HTERT RPE-1 (cell line): ENCODE results near the gene OCA2.
"Not testable (repeated sequence)": the region's sequence is repeated elsewhere in the genome, so short reads cannot be mapped to it uniquely, and the experiment has no call there.

ENCODE experiments used
- in situ Hi-C: fragments of 300-500 bp; cut with MboI; formaldehyde crosslinking; loops from 4 replicates; pipeline ENCODE4 v1.14.3; 2020; ENCODE audit warnings: low sequenced_read_pairs

OCA2 gene

DNA sequence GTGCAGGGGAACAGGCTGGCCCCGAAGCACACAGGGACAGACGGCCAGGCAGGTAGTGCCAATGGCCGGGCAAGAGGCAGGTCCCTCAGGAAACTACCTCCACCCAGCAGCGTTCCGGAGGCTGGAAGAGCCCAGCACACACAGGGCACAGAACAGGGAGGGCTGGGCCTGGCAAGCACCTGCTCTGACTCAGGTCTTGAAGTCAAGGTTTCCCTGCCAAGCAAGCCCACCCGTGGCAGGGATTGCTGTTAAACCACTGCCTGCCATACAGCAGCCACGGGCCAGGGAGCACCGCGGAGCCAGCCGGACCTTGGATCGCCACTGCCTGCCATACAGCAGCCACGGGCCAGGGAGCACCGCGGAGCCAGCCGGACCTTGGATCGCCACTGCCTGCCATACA, 22.5 kb upstream of the OCA2 start:
- in situ Hi-C loops = not testable (repeated sequence)

- in situ Hi-C loops = no loop called here
Observed at GRCh38 chr15:28120359-28120640, 21.2 kb upstream of the OCA2 start.

DNA sequence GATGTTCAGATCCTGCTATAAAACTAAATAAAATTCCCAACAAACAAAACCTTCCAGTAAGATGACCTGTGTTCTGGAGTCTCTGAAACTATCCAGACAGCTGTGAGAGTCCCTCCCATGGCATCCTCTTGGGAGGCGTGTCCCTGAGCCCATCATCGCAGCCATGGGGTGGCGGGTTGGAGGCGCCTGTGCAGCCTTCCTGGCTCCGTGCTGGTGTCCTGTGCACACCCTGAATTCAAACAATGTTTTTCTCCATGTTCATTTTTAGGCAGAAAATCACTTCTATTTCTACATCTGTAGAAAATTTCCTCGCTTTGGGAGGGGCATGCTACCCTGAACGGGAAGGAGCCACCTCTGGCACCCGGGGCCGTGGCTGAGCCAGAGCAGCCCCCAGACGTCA, 19.4 kb upstream of the OCA2 start:
- in situ Hi-C loops = no loop called here

GRCh38 chr15:28118083-28118482, 19.0 kb upstream of the OCA2 start:
- in situ Hi-C loops = no loop called here

DNA sequence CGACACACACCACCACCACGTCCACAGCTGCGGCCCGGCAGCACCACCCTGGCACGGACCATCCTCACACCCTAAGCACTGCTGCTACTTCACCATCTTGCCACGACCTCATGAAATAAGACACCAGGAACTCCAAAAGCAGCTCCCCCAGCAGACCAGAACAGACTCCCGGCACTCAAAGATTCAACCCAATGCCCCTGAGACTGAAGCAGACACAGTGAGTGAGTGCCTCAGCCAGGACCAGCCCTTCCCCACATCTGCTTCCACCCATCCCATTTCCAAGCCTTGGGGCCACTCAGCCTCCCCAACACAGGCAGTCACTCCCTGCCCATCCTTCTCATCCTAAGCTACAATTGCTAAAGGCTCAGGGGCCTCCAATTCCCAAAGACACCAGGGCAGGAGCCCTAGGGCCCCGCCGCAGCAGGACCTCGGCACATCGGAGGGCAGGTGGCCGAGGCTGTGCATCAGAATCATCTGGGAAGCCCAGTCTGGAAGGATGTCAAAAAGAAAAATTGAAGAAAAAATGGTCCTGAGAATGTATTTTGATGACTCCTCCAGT, 18.4 kb upstream of the OCA2 start:
- in situ Hi-C loops = no loop called here

- in situ Hi-C loops = no loop called here
Observed at GRCh38 chr15:28116521-28117431, 17.7 kb upstream of the OCA2 start.

DNA sequence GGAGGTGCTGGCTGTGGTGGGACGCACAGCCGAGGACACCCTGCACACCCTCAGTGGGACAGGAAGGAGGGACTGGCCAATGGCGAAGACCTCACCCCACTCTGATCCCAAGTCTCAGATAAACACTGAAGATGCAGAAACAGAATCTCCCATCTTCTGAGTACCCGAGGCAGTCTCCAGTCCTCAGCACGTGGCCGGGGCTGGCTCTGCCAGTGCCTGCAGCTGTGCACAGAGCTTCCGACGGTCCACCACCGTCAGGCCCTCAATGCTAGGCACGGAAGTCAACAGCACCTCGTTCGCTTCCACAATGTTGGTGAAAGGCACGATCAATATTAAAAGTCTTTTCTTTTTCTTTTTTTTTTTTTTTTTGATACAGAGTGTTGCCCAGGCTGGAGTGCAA, 16.8 kb upstream of the OCA2 start:
- in situ Hi-C loops = no loop called here

DNA sequence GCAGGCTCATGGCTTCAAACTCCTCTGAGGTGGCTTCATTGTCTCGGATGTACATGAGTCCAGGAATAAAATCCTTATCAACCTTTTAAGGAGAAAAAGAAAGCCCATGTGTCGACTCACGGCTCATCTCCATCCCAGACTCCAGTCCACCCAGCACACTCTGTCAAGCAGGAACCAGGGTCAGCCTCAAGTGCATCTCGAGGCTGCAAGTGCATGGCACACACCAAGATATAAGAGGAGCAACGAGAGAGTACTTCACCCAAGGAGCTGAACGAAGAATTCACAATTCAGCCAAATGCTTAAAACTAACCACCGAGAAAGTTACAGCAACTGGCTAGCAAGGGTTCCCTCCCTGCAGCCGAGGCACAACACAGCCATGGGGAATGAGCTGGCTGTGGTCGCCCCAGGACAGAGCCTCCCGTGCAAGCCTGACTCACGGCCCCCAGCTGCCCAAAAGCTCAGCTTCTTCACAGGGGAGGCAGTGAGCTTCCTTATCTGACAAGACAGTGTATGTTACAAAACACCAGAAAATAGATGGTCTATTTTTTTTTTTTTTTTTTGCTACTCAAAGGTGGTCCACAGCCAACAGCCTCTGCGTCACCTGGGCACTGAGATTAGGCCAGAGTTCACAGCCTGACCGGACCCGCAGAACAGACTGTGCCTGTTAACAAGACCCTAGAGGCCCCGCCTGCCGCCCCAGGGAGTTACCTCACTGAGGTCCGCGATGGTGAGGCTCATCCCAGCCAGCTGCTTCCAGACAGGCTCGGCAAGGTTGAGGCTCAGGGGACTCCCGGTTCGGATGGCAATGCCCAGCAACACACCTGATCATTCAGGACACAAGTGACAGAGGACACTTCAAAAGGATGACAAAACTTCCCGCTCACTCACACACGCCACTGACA, 15.9 kb upstream of the OCA2 start:
- in situ Hi-C loops = no loop called here

DNA sequence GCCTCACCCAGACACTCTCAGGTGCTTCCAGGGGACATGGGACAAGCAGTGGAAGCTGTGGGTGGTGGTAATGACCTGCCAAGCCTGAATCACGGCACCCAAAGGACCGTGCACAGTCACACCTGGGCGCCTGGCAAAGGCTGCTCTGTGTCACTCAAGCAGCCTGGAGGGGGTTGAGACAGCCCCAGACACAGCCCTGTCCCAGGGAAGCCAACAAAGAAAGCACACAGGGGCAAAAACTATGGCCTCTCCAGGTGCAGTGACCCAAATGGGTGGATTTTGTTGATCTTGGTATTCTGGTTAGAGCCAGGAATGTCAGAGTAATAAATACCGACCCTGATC, 15.0 kb upstream of the OCA2 start:
- in situ Hi-C loops = no loop called here

- in situ Hi-C loops = no loop called here
Observed at GRCh38 chr15:28113394-28114113, 14.4 kb upstream of the OCA2 start.

GRCh38 chr15:28112962-28113361, 13.8 kb upstream of the OCA2 start:
- in situ Hi-C loops = no loop called here

GRCh38 chr15:28112101-28112760, 13.1 kb upstream of the OCA2 start:
- in situ Hi-C loops = no loop called here

DNA sequence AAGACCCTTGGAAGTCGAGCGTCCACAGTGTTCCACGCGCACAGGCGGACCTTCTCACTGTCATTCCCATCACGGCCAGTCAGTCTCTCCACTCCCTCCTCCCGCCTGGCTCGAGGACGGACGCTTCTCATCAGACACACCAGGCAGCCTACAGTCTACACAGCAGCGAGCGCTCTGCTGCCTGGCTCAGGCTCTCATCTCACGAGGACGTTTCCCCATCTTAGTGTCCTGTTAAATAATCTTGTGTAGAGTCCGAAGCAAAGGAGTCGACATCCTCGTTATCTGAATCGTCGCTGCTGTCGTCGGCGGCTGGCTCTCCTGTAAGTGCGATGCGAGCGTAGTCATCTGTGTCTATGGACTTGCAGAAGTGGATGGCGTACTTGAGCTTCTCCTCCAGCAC, 12.4 kb upstream of the OCA2 start:
- in situ Hi-C loops = no loop called here

GRCh38 chr15:28110481-28110881, 11.4 kb upstream of the OCA2 start:
- in situ Hi-C loops = no loop called here

GRCh38 chr15:28109626-28110455, 10.7 kb upstream of the OCA2 start:
- in situ Hi-C loops = no loop called here

GRCh38 chr15:28107904-28108275, 8.8 kb upstream of the OCA2 start:
- in situ Hi-C loops = no loop called here

- in situ Hi-C loops = no loop called here
Observed at GRCh38 chr15:28107111-28107903, 8.2 kb upstream of the OCA2 start.

- in situ Hi-C loops = no loop called here
Observed at GRCh38 chr15:28106294-28107110, 7.4 kb upstream of the OCA2 start.
